Stomach (tissue), 9 donors: ENCODE data around the gene PLCH1. TPM values are rescaled to one million over a fixed set of nuclear protein-coding genes. Genes with fewer than 3 reads are reported as not detected.
"Not testable (repeated sequence)": the region's sequence is repeated elsewhere in the genome, so short reads cannot be mapped to it uniquely, and the experiment has no call there.

ENCODE experiments used
- DNase-seq, 2 donors: peaks; one replicate each; pipeline versions ENCODE4 v3.0.0 to v3.0.0-alpha.2; 2013 to 2019
- H3K27ac ChIP-seq, 5 donors: fragments of 200-600 bp in 4 of 5; sonication (generic) in 4 of 5; one replicate each; pipeline ENCODE4 v1.5.1; 2013 to 2019; ENCODE audit warnings: mild to moderate bottlenecking in 1 of 5, moderate library complexity in 1 of 5
- H3K27me3 ChIP-seq, 3 donors: fragments of 200-600 bp; sonication (generic); one replicate each; pipeline ENCODE4 v1.5.1; 2017 to 2019; ENCODE audit warnings: mixed run types in 1 of 3
- H3K36me3 ChIP-seq, 4 donors: fragments of 200-600 bp; sonication (generic); 1 replicate in 3 of 4; 2 replicates in 1 of 4; pipeline ENCODE4 v1.5.1; 2016 to 2019
- H3K4me1 ChIP-seq, 4 donors: fragments of 200-600 bp; sonication (generic); one replicate each; pipeline ENCODE4 v1.5.1; 2016 to 2019
- H3K4me3 ChIP-seq, 4 donors: fragments of 200-600 bp; sonication (generic) in 3 of 4; one replicate each; pipeline ENCODE4 v1.5.1; 2016 to 2019; ENCODE audit warnings: mild to moderate bottlenecking in 1 of 4
- H3K9me3 ChIP-seq, 4 donors: fragments of 200-600 bp; sonication (generic); one replicate each; pipeline ENCODE4 v1.5.1; 2016 to 2019
- CTCF ChIP-seq, 7 experiments: fragments of 450-650 bp in 4 of 7; fragments of 200-600 bp in 3 of 7; sonication (generic) in 3 of 7; IDR thresholded peaks; one replicate each; pipeline ENCODE4 v1.5.1; 2016 to 2019; ENCODE audit warnings: antibody characterized with exemption in 7 of 7, control low read depth in 2 of 7, mild to moderate bottlenecking in 1 of 7
- EP300 ChIP-seq: sonication (generic); formaldehyde crosslinking; IDR thresholded peaks from one replicate; pipeline ENCODE4 v1.6.1; 2017; ENCODE audit warnings: antibody characterized with exemption
- POLR2A ChIP-seq, 4 donors: fragments of 450-650 bp; IDR thresholded peaks; one replicate each; pipeline ENCODE4 v1.6.1; 2016; ENCODE audit warnings: antibody characterized with exemption in 4 of 4, control low read depth in 2 of 4, mild to moderate bottlenecking in 1 of 4, moderate library complexity in 1 of 4
- POLR2AphosphoS5 ChIP-seq, 3 donors: sonication (generic); formaldehyde crosslinking; IDR thresholded peaks; one replicate each; pipeline ENCODE4 v1.6.1; 2016; ENCODE audit warnings: antibody characterized with exemption in 3 of 3
- WGBS, 5 donors: extraction: QIAGEN DNeasy Blood & Tissue Kit in 3 of 5; methylation state at CpG; one replicate each; pipeline versions ENCODE4 v1.1.5 to v1.1.7; 2013 to 2018; 5-methylcytosine and 5-hydroxymethylcytosine counted together
- intact Hi-C: fragments of 100-400 bp; cut with DNase I; formaldehyde crosslinking; loops from one replicate; pipeline ENCODE4 v1.15.1; 2023; ENCODE audit warnings: low total_unique reads
- polyA plus RNA-seq, 3 donors: library from polyadenylated mRNA; stranded (reverse); fragments of 200-250 nt; gene quantifications; one replicate each; pipeline ENCODE4 v1.2.3, GENCODE V29; 2013
- total RNA-seq, 5 donors: library from RNA; depleted of rRNA; stranded (reverse); fragments of >200 nt; gene quantifications; one replicate each; pipeline versions ENCODE4 v1.1.0 to v1.2.3, GENCODE V29; 2014 to 2016
- donor health status: healthy with polysubstance abuse.
- donor health status: Bipolar disorder and iron deficiency.
- donor health status: healthy.

The PLCH1 gene
- total and polyA plus RNA-seq, 8 donors = 0.75 to 18.8 (median 3.3) TPM

- WGBS, 5 donors = 82 to 95% (median 89%) methylated on average over 1 of the region's 1 CpG
- TF ChIP-seq POLR2AphosphoS5 (IDR thresholded peaks at IDR 0.05) (no peak), CTCF (IDR thresholded peaks at IDR 0.05) (no peak), POLR2A (IDR thresholded peaks at IDR 0.05) (no peak), EP300 (no peak)
- Histone ChIP-seq H3K4me3 (no peak overlapping the region), H3K27ac (no peak overlapping the region), H3K9me3 (no peaks in the 10 kb centered on the region), H3K27me3 (no peaks in the 10 kb centered on the region), H3K36me3 (no peaks in the 10 kb centered on the region), H3K4me1 (no peaks in the 10 kb centered on the region)
- intact Hi-C loops = no loop called here
- no peak for DNase-seq
Observed at GRCh38 chr3:155407331-155407730, 337.5 kb downstream of the PLCH1 start.

- no peak for TF ChIP-seq POLR2A (IDR thresholded peaks at IDR 0.05)
- no peak for TF ChIP-seq POLR2AphosphoS5 (IDR thresholded peaks at IDR 0.05)
- no peak for TF ChIP-seq EP300
- TF ChIP-seq CTCF (IDR thresholded peaks at IDR 0.05) = no peak
- Histone ChIP-seq H3K9me3 (no peaks in the 10 kb centered on the region), H3K27ac (no peak overlapping the region), H3K27me3 (no peaks in the 10 kb centered on the region), H3K4me3 (no peak overlapping the region), H3K4me1 (no peaks in the 10 kb centered on the region), H3K36me3 (no peaks in the 10 kb centered on the region)
- intact Hi-C loops = no loop called here
- WGBS, 5 donors = 22 to 57% (median 45%) methylated on average over 1 of the region's 1 CpG
- DNase-seq = no peak
Observed at GRCh38 chr3:155404486-155404885, 340.4 kb downstream of the PLCH1 start.

DNA sequence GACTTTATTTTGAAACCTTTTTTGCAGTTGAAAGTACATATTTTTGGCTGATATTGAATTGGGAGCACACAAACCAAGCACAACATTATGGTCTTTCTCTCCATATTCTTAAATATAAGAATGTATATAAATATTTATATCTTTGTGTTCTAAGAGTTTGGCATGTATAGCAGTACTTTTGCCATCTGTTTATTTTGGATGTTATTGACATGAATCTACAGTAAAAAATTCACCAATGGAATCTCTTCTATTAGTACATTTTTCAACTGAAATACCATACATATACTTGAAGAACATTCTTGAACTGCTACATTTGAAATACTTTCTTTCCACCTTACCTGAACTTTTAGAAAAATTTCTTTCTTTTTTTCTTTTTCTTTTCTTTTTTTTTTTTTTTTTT lies 342.2 kb downstream of the PLCH1 start:
- no peaks in the 10 kb centered on the region for H3K27me3 ChIP-seq
- H3K9me3 ChIP-seq = no peaks in the 10 kb centered on the region
- no peaks in the 10 kb centered on the region for H3K4me1 ChIP-seq
- H3K36me3 ChIP-seq = no peaks in the 10 kb centered on the region
- no peak for TF ChIP-seq EP300
- no peak for TF ChIP-seq POLR2A (IDR thresholded peaks at IDR 0.05)
- H3K4me3 ChIP-seq = no peak overlapping the region
- no peak overlapping the region for H3K27ac ChIP-seq
- intact Hi-C loops = no loop called here
- DNase-seq = no peak

- no peak for DNase-seq
- TF ChIP-seq POLR2AphosphoS5 (IDR thresholded peaks at IDR 0.05) (no peak), POLR2A (IDR thresholded peaks at IDR 0.05) (no peak), CTCF (IDR thresholded peaks at IDR 0.05) (no peak), EP300 (no peak)
- Histone ChIP-seq H3K9me3 (peaks cover 0 to 3% (median 0%) of the 10 kb centered on the region in 4 donors), H3K4me1 (no peaks in the 10 kb centered on the region), H3K4me3 (no peak overlapping the region), H3K36me3 (no peaks in the 10 kb centered on the region), H3K27ac (no peak overlapping the region), H3K27me3 (no peaks in the 10 kb centered on the region)
- intact Hi-C loops = no loop called here
Observed at GRCh38 chr3:155398046-155398445, 346.8 kb downstream of the PLCH1 start.

DNA sequence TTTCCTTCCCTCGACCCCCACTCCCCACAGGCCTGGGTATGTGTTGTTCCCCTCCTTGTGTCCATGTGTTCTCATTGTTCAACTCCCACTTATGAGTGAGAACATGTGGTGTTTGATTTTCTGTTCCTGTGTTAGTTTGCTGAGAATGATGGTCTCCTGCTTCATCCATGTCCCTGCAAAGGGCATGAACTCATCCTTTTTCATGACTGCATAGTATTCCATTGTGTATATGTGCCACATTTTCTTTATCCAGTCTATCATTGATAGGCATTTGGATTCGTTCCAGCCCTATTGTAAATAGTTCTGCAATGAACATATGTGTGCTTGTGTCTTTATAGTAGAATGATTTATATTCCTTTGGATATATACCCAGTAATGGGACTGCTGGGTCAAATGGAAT lies 350.0 kb downstream of the PLCH1 start:
- H3K4me3 ChIP-seq, H3K4me1 ChIP-seq, intact Hi-C loops, H3K27me3 ChIP-seq, H3K9me3 ChIP-seq, H3K36me3 ChIP-seq, H3K27ac ChIP-seq, DNase-seq: not testable (repeated sequence)
- 63 to 85% (median 76%) methylated on average over 2 of the region's 2 CpGs for WGBS, 5 donors

- intact Hi-C loops = no loop called here
- TF ChIP-seq POLR2AphosphoS5 (IDR thresholded peaks at IDR 0.05) = no peak
- TF ChIP-seq POLR2A (IDR thresholded peaks at IDR 0.05) = no peak
- no peak for TF ChIP-seq EP300
- no peak for TF ChIP-seq CTCF (IDR thresholded peaks at IDR 0.05)
- Histone ChIP-seq H3K9me3 (peaks cover 0 to 3% (median 0%) of the 10 kb centered on the region in 4 donors), H3K27me3 (no peaks in the 10 kb centered on the region), H3K4me1 (no peaks in the 10 kb centered on the region), H3K36me3 (no peaks in the 10 kb centered on the region), H3K27ac (no peak overlapping the region), H3K4me3 (no peak overlapping the region)
- 93 to 100% (median 97%) methylated on average over 1 of the region's 1 CpG for WGBS, 5 donors
- no peak for DNase-seq
Observed at GRCh38 chr3:155394240-155394639, 350.6 kb downstream of the PLCH1 start.
